GM21526 (cell line): ENCODE measurements around the gene LZTR1.

Experiments
- ATAC-seq: cut with Tn5 transposase; IDR thresholded peaks from one replicate; pipeline ENCODE4 v1.9.1; 2021; ENCODE audit warnings: moderate library complexity; ENCODE audit not compliant: unreplicated experiment, low FRiP score

LZTR1 gene

DNA sequence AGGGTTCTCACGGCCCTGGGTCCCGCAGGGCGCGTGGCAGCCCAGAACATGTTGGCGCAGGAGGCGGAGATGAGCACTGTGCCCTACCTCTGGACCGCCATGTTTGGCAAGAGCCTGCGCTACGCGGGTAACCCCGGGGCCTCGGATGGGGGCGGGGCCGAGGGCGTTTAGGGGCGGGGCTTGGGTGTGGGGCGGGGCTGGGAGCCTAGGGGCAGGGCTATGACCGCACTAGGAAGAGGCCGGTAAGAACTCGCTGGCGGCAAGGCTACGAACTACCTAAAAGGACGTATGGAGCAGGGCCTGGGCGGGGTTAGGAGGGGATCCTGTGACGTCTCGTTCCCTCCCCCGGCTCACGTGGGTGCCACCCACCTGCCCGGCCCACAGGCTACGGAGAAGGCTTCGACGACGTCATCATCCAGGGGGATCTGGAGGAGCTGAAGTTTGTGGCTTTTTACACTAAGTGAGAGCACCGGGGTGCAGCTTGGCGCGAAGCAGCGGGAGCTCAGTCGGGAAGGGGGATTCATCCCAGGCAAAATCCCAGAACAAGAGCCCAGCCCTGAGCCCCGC lies 2.8 kb upstream of the LZTR1 start:
- no peak for ATAC-seq

DNA sequence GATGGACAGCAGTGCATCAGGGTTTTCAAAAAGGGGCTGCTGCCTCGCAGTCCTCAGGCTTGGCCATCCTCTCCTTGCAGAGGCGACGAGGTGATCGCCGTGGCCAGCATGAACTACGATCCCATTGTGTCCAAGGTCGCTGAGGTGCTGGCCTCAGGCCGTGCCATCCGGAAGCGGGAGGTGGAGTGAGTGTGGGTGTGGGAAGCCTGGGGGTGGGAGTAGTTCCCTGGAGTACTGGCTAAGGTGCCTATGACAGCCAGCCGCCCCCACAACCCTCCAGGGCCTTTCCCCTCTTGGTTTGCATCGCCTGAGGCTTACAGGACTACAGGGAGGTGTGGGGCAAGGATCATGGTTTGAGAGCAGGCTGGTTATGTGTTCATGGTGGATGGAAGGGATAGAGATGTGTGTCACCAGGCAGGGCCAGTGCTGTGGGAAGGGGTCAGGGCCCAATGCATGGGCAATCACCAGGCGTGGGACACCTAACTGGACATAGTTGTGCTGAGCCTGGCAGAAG lies 2.1 kb upstream of the LZTR1 start:
- ATAC-seq, result no peak

DNA sequence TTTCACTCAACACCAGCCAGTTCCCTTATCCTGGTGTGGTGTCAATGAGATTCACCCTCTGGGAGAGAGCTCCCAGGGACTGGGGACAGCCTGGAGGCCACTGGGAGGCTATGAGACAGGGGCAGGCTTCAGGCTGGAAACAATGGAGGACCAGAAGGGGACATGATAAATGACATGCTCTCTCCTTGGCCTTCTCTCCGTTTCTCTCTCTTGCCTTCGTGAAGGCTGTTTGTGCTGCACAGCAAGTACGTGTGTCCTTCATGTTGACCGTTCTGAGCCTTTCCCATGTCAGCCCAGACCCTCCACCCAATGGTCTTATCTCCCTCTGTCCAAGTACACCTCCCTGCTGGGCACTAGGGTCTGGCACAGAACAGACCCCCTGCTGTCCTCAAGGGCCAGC lies 1.6 kb upstream of the LZTR1 start:
- ATAC-seq, result no peak

DNA sequence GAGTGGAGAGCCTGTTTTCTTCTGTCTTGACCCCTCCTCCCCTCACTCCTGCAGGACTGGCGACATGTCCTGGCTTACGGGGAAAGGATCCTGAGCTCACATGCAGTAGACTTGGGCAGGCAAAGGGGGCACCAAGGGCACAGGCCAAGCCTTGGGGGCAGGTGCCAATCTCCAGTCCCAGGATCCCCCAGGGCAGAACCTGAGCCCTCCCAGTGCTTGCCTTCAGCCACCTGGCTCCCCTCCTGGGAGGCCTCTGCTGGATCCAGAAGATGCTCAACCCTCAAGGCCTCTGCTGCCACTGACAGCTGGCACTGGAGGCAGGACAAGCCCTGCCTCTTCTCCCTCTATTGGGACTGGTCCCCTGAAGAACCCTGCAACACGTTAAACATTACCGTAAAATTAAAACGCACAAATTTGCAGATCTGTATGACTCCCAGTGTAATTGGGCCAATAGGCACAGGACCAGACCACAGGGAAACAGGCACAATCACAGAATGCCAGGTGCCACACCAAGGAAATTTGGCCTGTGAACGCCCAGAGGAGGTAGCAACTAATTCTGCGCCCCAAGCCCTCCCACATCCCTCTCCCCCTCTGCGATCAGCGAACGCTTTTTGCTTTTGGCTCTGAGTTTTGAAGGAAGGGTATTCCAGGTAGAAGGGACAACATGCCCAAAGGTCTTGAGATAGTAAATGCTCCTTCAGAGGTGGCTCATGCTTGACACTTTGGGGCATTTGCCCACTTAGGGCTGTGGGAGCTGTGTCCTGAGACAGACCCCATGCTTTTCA lies 967 bp upstream of the LZTR1 start:
- ATAC-seq, result no peak

DNA sequence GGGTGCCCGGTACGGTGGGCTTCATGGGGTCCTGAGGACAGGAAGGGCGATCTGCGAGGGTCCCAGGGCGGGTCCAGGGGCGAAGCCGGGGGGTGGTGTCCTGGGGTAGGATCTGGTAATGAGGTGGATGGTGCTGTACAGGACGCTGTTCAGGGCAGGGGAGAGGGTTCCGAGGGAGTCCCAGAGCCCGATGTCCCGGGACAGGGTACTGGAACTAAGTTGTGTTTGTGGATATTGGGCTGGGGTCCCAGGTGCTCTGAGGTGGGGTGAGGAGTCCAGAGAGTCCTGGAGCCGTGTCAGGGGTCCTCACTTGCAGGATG lies 426 bp downstream of the LZTR1 start:
- ATAC-seq, result no peak

DNA sequence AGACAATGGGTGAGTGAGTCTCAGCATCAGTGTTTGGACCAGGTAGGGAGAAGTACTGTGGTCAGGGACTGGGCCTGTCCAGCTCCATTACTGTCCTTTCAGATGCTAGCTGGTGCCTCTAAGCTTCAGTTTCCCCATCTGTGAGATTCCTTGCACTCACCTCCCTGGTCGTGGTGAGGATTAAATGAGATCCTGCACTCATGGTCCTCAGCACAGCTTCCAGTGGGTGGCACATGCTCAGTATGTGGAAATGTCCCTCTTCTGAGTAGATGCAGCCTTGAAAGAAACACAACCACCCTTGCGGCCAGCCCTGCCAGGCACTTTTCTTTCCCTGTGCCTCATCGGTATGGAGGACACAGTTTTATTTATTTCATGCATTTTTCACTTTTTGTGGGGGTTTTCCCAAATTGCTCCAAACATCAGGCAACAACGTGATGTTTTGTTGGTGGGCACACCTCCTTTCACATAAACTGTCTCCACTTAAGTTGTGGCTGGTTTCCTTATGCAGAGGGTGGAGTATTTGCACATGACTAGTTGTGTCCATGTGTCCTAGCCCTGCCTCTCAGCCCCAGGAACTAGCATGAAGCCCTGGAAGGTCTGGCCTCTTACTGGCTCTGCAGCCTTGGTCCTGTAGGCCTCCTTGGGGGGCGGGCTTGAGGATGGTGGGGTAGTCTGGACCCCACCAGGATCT lies 1.1 kb downstream of the LZTR1 start:
- ATAC-seq, result no peak

DNA sequence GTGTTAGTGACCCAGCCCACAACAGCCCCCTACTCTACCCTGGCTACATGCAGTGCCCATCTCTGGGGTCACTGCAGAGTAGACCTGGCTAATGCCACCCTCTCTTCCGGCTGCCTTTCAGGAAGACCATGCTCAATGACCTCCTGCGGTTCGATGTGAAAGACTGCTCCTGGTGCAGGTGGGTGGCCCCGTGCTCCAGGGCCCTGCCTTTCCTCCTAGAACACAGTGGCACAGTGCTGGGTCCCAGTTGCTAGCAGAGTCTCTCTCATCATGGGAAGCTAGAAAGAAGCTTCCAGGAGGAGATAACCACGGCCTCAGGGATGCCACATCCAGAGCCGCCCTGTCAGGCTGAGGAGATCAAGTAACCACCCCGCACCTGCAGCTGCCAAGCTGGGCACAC lies 3.6 kb downstream of the LZTR1 start:
- ATAC-seq, result no peak

DNA sequence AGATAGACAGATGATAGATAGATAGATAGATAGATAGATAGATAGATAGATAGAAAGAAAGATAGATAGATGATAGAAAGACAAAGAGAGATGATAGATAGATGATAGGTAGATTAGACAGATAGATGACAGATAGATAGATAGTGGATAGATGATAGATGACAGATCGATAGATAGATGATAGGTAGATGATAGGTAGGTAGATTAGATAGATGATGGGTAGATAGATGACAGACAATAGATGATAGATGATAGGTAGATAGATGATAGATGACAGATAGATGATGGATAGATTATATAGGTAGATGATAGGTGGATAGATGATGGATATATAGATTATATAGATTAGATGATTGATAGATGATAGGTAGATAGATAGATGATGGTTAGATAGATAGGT lies 4.3 kb downstream of the LZTR1 start:
- ATAC-seq, result no peak

DNA sequence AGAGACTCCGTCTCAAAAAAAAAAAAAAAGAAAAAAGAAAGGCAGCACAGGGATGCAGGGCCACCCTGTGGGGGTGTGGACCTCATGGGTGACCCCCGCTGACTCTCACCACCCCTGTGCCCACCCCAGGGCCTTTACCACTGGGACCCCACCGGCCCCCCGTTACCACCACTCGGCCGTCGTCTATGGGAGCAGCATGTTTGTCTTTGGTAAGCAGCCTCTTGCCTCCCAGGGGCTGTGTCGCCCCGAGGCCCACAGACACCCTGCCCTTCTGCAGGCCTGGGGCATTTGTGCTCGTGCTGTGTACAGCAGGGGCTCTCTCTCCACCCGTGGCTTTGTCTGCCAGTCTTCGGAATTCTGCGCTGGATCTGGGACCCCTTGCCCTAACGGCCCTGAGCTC lies 5.3 kb downstream of the LZTR1 start:
- ATAC-seq, result no peak

DNA sequence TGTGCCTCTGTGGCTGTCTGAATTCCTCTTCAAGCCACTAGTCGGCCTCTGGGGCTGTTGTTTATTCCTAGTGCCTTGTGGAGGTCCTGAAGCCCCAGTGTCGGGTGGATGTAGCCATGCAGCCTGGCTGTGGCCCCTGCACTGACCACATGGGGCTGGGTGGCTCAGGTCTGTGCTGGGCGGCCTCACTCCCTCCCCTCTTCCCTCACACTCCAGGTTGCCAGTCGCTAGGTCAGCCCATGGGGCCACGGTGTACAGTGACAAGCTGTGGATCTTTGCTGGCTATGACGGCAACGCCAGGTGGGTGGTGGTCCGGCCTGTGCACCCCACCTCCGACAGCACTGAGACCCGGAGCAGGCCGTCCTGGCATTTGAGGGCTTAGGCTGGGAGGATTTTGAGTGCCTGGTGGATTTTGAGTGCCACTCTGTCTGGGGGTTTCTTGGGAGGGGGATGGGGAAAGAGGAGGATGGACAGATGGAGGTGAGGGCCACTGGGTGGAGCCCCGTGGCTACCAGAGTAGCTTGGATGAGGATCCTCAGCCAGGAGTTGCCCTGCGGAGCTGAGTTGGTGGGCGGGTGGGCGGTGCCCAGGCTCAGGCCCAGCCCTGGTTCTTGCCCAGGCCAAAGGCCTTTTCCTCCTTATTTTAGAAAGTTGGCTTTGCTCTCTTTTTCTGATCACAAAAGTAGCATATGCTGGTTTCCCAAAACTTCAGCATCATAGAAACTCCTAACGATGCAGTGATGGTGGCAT lies 6.7 kb downstream of the LZTR1 start:
- ATAC-seq, result no peak

DNA sequence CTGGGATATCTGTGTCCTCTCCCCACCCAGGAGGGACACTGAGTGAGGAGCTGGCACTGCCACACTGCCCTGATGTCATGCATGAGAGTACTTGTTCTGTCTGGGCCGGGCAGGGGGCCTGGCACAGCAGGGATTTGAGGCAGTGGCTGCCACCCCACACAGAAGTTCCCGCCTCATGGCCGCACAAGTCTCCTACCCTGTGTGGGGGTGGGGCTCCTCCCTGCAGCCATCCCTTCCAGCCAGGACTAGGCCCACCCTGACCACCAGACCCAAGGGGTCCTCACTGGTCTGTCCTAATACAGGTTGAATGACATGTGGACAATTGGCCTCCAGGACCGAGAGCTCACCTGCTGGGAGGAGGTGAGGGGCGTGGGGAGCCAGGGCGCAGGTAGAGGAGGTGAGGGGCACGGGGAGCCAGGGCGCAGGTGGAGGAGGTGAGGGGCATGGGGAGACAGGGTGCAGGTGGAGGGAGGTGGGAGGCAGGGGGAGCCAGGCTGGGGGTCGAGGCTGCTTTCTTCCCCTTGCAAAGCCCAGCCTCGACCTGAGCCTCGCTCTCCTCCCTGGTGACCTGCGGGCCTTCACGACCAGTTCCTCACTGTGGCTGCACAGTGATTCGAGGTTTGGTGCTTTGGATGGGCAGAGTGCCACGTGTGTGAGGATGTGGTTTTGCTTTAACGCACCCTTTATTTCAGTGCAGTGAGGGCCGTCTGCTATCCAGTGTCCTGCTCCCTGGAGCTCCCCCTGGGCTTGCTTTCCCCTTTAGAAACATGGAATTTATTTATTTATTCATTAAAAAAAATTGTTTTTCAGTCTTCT lies 7.4 kb downstream of the LZTR1 start:
- ATAC-seq, result no peak

DNA sequence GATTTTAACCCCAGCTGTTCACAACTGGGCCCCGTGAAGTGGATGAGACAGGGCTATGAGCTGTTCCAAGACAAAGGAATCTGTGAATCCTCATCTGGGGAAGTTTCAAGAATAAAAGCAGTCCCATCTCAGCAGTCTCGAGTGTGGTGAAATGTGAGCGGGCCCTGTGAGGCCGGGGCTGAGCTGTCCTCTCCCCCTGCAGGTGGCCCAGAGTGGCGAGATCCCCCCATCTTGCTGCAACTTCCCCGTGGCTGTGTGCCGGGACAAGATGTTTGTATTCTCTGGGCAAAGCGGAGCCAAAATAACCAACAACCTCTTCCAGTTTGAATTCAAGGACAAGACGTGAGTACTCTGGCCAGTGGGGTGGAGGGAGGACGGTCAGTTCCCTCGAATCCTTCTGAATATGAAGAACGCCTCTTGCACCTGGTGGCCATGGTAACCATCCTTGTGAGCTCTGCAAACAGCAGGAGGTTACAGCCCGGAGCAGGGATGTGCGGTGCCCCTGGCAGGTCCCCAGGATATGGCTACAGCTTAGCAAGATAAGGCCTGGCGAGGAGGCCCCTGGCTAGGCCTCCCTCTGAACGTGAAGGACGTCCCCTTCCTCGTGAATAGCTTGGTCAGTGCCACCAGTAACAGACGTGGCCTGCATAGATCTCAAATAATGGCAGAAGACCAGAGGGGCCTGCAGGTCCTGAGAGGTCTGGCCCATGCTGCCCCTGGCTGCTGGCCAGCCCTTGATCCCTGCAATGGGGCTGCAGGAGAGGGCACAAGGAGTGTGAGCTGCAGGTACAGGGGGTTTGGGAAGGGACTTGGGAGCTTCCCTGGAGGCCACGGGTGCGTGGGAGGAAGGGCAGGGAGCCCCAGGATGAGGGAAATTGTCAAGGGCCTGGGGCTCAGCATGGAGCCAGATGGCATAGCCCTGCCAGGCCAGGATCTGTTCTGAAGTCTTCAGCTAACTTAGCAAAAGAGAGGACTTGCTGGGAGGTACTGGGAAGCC lies 8.4 kb downstream of the LZTR1 start:
- ATAC-seq, result no peak

DNA sequence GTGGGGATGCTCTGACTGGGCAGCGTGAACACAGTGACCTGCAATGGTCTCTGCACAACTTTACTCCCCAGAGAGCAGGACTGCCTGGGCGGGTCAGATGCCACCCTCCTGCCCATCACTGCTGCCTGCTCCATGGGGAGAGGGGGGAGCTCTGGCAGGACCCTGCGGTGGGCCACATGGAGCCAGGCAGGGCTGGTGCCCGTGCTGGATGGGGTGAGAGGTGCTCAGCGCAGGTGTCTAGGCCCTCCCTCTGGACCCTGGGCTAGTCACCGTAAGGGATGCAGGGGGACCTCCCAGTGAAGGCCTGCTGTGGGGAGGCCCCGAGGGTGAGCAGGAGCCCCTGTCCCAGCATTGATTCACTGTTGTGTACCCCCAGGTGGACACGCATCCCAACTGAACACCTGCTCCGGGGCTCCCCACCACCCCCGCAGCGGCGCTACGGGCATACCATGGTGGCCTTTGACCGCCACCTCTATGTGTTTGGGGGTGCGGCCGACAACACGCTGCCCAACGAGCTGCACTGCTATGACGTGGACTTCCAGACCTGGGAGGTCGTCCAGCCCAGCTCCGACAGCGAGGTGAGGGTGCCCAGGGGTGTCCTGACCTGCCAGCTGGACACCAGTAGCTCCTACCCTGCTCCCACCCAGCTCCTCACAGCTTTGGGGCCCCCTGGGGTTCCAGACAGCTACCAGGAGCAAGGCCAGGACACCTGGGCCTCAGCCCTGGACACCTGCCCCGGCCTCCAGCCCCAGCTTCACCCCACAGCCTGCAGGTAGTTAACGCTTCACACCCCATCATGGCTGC lies 9.4 kb downstream of the LZTR1 start:
- no peak for ATAC-seq

DNA sequence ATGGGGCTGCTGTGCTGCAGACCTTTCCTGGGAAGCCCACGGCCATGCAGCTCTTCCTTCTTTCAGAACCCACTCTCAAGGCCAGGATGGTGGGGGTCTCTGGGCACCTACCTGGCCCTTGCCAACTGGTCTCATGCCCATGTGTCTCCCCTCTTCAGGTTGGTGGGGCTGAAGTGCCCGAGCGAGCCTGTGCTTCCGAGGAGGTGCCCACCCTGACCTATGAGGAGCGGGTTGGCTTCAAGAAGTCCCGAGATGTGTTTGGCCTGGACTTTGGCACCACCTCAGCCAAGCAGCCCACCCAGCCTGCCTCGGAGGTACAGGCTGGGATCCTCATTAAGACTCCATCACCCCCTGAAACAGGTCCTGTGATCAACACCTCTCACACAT lies 10.0 kb downstream of the LZTR1 start:
- no peak for ATAC-seq

DNA sequence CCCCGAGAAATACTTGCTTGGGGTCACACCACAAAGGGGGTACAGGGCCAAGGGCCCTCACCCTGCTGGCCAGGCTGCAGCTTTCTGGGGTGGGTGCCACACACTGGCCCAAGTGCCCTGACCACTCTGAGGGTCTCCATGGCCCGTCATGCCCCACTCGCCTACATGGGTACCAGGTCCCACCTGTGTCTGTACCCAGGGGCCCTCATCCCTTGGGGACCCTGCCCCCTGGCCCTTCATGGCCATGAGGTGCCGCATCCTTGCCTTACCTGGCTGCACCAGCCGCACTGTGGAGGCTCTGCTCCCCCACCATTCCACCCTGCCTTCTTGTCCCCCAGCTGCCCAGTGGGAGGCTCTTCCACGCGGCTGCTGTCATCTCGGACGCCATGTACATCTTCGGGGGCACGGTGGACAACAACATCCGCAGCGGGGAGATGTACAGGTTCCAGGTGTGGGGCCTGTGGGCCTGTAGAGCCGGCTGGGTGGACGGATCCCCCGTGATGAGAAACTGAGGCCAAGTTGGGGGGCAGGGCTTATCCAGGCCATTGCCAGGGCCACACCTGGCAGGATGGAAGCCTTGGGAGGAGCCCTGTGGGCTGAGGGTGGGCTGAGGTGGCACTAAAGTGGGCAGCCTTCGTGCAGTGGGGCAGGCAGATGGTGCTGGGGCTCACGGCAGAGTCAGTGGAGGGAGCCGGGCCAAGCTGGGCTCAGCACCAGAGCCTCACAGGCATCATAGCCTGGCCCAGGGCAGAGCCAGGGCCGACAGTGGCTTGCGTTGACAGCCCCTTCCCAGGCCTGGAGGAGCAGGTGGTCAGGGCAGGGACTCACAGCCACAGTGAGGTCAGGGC lies 10.6 kb downstream of the LZTR1 start:
- ATAC-seq, result no peak

DNA sequence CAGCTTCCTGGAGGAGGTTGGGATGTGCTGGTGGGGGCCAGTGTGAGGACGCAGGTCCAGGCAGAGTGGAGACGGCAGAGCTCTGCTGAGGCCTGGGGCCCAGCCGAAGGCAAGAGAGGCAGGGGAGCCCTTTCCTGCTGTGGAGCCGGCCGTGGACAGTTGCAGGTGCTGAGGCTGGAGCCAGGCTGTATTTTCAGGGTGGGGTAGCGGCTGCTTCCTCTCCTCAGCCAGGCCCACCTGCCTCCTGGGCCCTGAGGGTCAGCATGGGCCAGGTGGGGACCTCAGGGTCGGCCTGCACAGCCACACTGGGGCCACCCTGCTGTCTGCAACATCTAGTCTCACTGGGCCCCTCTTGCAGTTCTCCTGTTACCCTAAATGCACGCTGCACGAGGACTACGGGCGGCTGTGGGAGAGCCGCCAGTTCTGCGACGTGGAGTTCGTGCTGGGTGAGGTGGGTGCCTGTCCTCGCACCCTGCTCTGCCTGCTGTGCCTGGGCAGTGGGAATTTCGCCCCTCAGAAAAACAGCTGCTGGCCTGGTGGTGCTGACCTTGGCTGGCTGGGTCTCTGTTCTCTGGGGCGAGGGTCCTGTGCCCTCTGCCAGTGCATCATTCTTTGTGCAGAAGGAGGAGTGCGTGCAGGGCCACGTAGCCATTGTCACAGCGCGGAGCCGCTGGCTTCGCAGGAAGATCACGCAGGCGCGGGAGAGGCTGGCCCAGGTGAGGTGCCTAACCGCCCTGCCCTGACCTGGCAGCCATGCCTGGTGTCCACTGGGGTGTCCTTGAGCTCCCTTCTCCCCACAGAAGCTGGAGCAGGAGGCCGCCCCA lies 11.4 kb downstream of the LZTR1 start:
- ATAC-seq, result no peak
